PC-3 (cell line): ENCODE data around the gene C1QB.

Source experiments
- CTCF ChIP-seq: fragments of 300-600 bp; sonication (generic); conservative IDR thresholded peaks from 2 replicates; pipeline ENCODE4 v1.5.1; 2017; ENCODE audit warnings: antibody characterized with exemption, low read depth, mild to moderate bottlenecking, low read length
- EZH2 ChIP-seq: fragments of 300-600 bp; sonication (generic); IDR thresholded peaks from one replicate; pipeline ENCODE4 v1.6.1; 2017; ENCODE audit warnings: antibody characterized with exemption, mild to moderate bottlenecking, low read length; ENCODE audit not compliant: unreplicated experiment
- EZH2phosphoT487 ChIP-seq: fragments of 300-600 bp; sonication (generic); IDR thresholded peaks from 2 replicates; pipeline ENCODE4 v1.6.1; 2018; ENCODE audit warnings: mild to moderate bottlenecking, antibody characterized with exemption, low read length, borderline replicate concordance

- TF ChIP-seq CTCF (no peak), EZH2 (no peak), EZH2phosphoT487 (no peak)
Measured at GRCh38 chr1:22691031-22691753, 38.2 kb downstream of the C1QB start.
